K562 (cell line): ENCODE data around the gene PDE11A. TPM values are rescaled to one million over a fixed set of nuclear protein-coding genes. Genes with fewer than 3 reads are reported as not detected.

Source experiments
- ARID4B ChIP-seq: sonication (generic); formaldehyde crosslinking; IDR thresholded peaks from 2 replicates; pipeline ENCODE4 v1.8.0; 2022; ENCODE audit warnings: mild to moderate bottlenecking, missing genetic modification reagents
- BCL6 ChIP-seq: fragments of 250-450 bp; sonication (Bioruptor Pico); IDR thresholded peaks from 2 replicates; pipeline ENCODE4 v1.4.0; 2020
- DPF2 ChIP-seq: fragments of 450-650 bp; IDR thresholded peaks from 2 replicates; pipeline ENCODE4 v1.6.1; 2016
- FOXA3 ChIP-seq, 2 experiments: fragments of 450-650 bp in 1 of 2; sonication (generic) in 1 of 2; formaldehyde crosslinking; IDR thresholded peaks in 1 of 2; conservative IDR thresholded peaks in 1 of 2; 2 replicates each; pipeline versions ENCODE4 v1.4.0 to v1.8.0; 2020 to 2022; ENCODE audit warnings: mild to moderate bottlenecking in 2 of 2, missing genetic modification reagents in 1 of 2
- MLLT1 ChIP-seq, 2 experiments: fragments of 450-650 bp; IDR thresholded peaks; 2 replicates each; pipeline ENCODE4 v1.6.1; 2016
- NFE2 ChIP-seq: IDR thresholded peaks from 2 replicates; pipeline ENCODE4 v1.6.1; 2014; ENCODE audit warnings: antibody characterized with exemption, low read depth
- PPARD ChIP-seq: fragments of 250-450 bp; sonication (Bioruptor Pico); IDR thresholded peaks from 2 replicates; pipeline ENCODE4 v1.8.0; 2022; ENCODE audit warnings: inconsistent platforms, mild to moderate bottlenecking, moderate library complexity
- THRA ChIP-seq: fragments of 450-650 bp; IDR thresholded peaks from 2 replicates; pipeline ENCODE4 v1.6.1; 2017; ENCODE audit warnings: mild to moderate bottlenecking, moderate library complexity
- XRCC4 ChIP-seq: IDR thresholded peaks from one replicate; pipeline ENCODE4 v1.6.1; 2011; ENCODE audit not compliant: insufficient read depth, insufficient read length; ENCODE audit errors: extremely low read depth
- ZNF23 ChIP-seq: fragments of 250-450 bp; sonication (Bioruptor Pico); IDR thresholded peaks from 2 replicates; pipeline ENCODE4 v1.4.0; 2020; ENCODE audit warnings: mild to moderate bottlenecking
- ZNF280A ChIP-seq: fragments of 450-650 bp; IDR thresholded peaks from 2 replicates; pipeline ENCODE4 v1.6.1; 2018; ENCODE audit warnings: mild to moderate bottlenecking, low read depth; ENCODE audit not compliant: partially characterized antibody
- ZNF507 ChIP-seq: conservative IDR thresholded peaks from 2 replicates; pipeline ENCODE4 v1.6.1; 2017; ENCODE audit warnings: missing genetic modification characterization, missing compliant biosample characterization
- ZNF592 ChIP-seq: fragments of 450-650 bp; IDR thresholded peaks from 2 replicates; pipeline ENCODE4 v1.6.1; 2017; ENCODE audit warnings: antibody characterized with exemption, mild to moderate bottlenecking
- ZNF830 ChIP-seq: fragments of 250-450 bp; sonication (Bioruptor Pico); IDR thresholded peaks from 2 replicates; pipeline ENCODE4 v1.5.0; 2021; ENCODE audit warnings: mild to moderate bottlenecking
- polyA plus RNA-seq, 8 experiments: library from polyadenylated mRNA; depleted of rRNA in 4 of 8; stranded (reverse) in 5 of 8; unstranded in 3 of 8; fragments of >200 nt; fragmentation: Nextera tagmentation in 2 of 8; fragmentation: Illumina TruSeq in 1 of 8; extraction: Ambion mirVana in 2 of 8; extraction: Trizol in 1 of 8; gene quantifications; 2 replicates each; pipeline versions ENCODE4 v1.2.1 to v1.2.3, GENCODE V29; 2011 to 2014; ENCODE audit warnings: inconsistent platforms in 1 of 8, missing spikeins in 1 of 8
- total RNA-seq, 7 experiments: library from RNA; depleted of rRNA in 6 of 7; stranded (reverse); fragments of >200 nt in 6 of 7; fragmentation: Illumina TruSeq in 2 of 7; extraction: Trizol in 2 of 7; gene quantifications; 2 replicates each; pipeline versions ENCODE4 v1.2.1 to v1.2.3, GENCODE V29; 2011 to 2021; ENCODE audit warnings: low replicate concordance in 1 of 7

The PDE11A gene
- total and polyA plus RNA-seq, 9 of the 15 experiments (the other 6 are each of a cell fraction or from before 2014, with no cell fraction given), result 3.2 to 22.1 (median 5.7) TPM

- TF ChIP-seq ZNF592 (no peak), THRA (no peak), DPF2 (peak; percentile 98), MLLT1 (IDR thresholded peaks at IDR 0.05) (peak in 1 of 2 experiments; percentile 85; a peak in 2 of 4 replicates), ARID4B (CRISPR knock-in tag) (no peak), ZNF280A (no peak), ZNF830 (CRISPR knock-in tag) (no peak), NFE2 (peak; percentile 85), ZNF23 (no peak), ZNF507 (tag) (no peak), BCL6 (CRISPR knock-in tag) (no peak), PPARD (CRISPR knock-in tag) (no peak), FOXA3 (CRISPR knock-in tag; conservative IDR thresholded peaks at IDR 0.05 in 1 of 2, IDR thresholded peaks at IDR 0.05 in 1 of 2) (peak in 1 of 2 experiments; percentile 87; a peak in 2 of 4 replicates), XRCC4 (no peak)
These were observed 378.8 kb downstream of the PDE11A start (continued) for GRCh38 chr2:177693658-177694339.
